ENCODE data around the gene LPP. TPM values are rescaled to one million over a fixed set of nuclear protein-coding genes. Genes with fewer than 3 reads are reported as not detected.

Gene LPP
- total RNA-seq, 3 donors from 2014 or later, result 15.5 to 19.2 (median 16.5) TPM

DNA sequence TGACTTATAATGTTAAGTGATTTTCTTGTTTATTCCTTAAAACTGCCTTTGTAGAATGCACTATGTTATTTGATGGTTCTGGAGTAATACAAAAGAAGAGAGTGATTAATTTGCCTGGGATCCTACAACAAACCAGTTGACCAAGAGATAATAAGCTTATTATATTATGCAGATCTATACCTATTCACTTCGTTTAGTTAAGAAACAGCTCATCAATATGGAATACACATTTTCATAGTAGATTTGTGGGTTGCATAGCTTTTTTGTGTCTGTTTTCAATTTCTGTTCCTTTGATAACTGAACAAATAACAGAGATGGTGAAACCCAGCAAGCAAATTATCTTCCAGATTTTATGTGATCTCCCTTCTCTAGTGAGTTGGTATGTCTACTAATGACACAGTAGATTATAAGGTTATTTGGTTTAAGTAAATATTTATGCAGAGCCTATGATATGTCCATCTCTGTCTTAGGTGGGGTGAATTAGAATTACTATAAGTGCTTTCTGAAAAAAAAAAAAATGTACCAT is 574.5 kb downstream of the LPP start:
- peaks cover 32% of the 10 kb centered on the region for H3K4me1 Mint-ChIP-seq (ENCODE audit: low read depth)
- peaks cover 13% of the 10 kb centered on the region for H3K36me3 Mint-ChIP-seq (ENCODE audit: insufficient read depth)
- DNase-seq (no peak), ATAC-seq (peak; percentile 69 to 74)
- no peaks in the 10 kb centered on the region for H3K9me3 Mint-ChIP-seq
- no peak overlapping the region for H3K4me3 Mint-ChIP-seq
- no peaks in the 10 kb centered on the region for H3K27me3 Mint-ChIP-seq (ENCODE audit: low read depth)

DNA sequence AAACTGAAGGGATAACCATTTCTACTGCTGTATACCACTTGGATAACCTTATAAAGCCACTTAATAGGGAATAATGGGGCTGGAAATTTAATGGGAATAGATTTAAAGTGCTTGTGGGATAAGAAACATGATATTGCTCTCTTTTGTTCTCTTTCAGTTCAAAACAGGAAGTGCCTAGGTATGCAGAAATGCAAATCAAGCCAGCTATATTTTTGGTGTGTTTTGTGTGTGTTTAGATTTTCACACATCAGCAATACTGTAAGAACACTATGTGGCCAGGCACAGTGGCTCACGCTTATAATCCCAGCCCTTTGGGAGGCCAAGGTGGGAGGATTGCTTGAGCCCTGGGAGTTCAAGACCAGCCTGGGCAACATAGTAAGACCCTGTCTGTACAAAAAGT is 575.5 kb downstream of the LPP start:
- H3K4me3 Mint-ChIP-seq, result no peak overlapping the region
- ATAC-seq, result no peak
- peaks cover 31% of the 10 kb centered on the region for H3K4me1 Mint-ChIP-seq (ENCODE audit: low read depth)
- H3K36me3 Mint-ChIP-seq (ENCODE audit: insufficient read depth), result peaks cover 13% of the 10 kb centered on the region
- no peaks in the 10 kb centered on the region for H3K9me3 Mint-ChIP-seq
- no peak for DNase-seq
- no peaks in the 10 kb centered on the region for H3K27me3 Mint-ChIP-seq (ENCODE audit: low read depth)

DNA sequence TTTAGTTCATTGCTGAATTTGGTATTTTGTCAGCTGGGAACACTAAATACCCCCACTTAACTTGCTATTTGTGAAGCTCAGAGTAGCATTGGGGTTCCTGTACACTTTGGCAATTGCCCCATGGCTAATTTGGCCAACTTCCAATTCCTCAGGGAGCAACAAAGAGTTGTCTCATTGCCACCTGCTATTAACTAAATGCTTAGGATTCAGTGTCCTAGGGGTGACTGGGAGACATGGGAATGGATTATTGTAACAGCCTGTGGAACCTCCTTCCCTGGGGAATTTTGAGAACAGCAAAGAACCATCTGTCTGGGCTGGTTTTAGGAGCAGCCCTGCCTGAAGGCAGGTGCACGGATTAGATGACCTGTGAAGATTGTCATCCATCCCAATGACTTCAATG is 580.4 kb downstream of the LPP start:
- DNase-seq (no peak), ATAC-seq (no peak)
- peaks cover 4% of the 10 kb centered on the region for H3K4me1 Mint-ChIP-seq (ENCODE audit: low read depth)
- H3K27me3 Mint-ChIP-seq (ENCODE audit: low read depth), result no peaks in the 10 kb centered on the region
- no peak overlapping the region for H3K4me3 Mint-ChIP-seq
- H3K36me3 Mint-ChIP-seq (ENCODE audit: insufficient read depth), result peaks cover 11% of the 10 kb centered on the region
- no peaks in the 10 kb centered on the region for H3K9me3 Mint-ChIP-seq

DNA sequence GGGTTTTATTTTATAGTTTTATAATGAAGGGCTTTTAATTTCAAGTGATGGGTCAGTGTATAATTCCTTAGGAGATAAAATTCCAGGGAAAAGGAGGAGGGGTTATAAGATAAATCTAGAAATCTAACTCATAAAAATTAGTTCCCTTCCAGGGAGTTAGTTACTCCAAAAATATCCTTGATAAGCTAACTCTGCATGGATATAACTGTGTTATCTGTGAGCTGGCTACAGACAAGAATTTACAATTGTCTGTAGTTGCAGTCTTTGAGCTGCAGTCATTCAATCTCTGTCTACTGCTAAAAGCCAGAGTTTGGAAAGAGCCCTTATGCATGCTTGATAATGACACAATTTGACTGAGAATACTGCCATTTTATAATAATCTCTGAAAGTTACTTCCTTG is 585.6 kb downstream of the LPP start:
- H3K4me1 Mint-ChIP-seq (ENCODE audit: low read depth), result no peaks in the 10 kb centered on the region
- ATAC-seq, result no peak
- no peak overlapping the region for H3K4me3 Mint-ChIP-seq
- H3K27me3 Mint-ChIP-seq (ENCODE audit: low read depth), result no peaks in the 10 kb centered on the region
- H3K36me3 Mint-ChIP-seq (ENCODE audit: insufficient read depth), result peaks cover 2% of the 10 kb centered on the region
- no peak for DNase-seq
- no peaks in the 10 kb centered on the region for H3K9me3 Mint-ChIP-seq

DNA sequence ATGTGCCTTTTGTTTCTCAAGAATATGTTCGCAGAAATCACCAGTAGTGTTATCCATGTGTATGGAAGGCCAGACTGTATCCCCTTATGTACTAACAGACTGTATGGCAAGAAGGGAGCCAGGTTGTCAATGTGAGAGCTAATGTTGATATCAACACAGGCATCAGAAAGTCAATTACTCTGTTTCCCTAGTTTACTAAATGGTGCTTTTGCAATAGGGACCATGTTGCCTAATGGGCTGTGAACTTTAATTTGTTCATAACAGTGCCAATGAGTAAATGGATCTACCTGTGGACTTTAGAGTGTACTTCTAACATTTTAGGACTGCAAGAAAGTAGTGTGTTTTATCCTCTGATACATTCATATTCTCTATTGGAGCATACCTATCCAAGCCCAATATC is 586.1 kb downstream of the LPP start:
- H3K27me3 Mint-ChIP-seq (ENCODE audit: low read depth), result no peaks in the 10 kb centered on the region
- H3K4me1 Mint-ChIP-seq (ENCODE audit: low read depth), result no peaks in the 10 kb centered on the region
- no peak for ATAC-seq
- H3K36me3 Mint-ChIP-seq (ENCODE audit: insufficient read depth), result peaks cover 2% of the 10 kb centered on the region
- H3K4me3 Mint-ChIP-seq, result no peak overlapping the region
- no peak for DNase-seq
- no peaks in the 10 kb centered on the region for H3K9me3 Mint-ChIP-seq

DNA sequence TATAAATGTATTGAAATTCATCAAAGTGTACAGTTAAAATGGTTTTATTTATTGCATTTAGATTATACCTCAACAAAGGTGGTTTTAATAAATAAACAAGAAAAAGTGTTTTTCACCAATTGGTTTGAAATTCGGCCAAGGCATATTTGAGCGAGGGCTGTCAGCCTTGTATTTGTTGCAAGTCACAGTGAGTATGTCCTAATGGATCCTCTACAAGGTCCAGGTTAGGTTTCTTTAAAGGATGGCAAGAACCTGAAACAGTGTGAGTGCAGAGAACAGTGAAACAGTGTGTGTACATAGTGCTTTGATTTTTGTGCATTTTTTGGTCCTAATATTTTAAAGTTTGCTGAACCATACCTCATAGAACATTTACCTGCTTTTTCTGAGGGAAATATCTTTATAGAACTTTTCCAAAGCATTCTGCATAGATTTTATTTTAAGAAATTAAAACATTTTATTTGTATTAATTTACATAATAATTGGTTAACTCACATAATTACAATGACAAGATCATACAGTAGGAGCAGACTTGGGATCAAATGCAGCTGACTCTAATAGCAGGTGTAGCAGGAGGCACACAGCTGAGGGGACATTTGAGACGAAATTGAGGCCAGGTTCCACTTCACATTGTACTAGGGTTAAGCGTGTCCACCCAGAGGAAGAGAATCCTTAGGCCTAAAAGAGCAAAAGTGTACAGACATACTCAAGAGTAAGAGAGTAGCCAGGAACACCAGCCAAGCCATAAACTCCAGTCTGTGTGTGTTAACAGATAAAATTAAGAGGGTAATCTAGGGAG is 589.0 kb downstream of the LPP start:
- DNase-seq, result no peak
- no peak overlapping the region for H3K4me3 Mint-ChIP-seq
- no peaks in the 10 kb centered on the region for H3K4me1 Mint-ChIP-seq (ENCODE audit: low read depth)
- H3K36me3 Mint-ChIP-seq (ENCODE audit: insufficient read depth), result peaks cover under 1% of the 10 kb centered on the region
- H3K27me3 Mint-ChIP-seq (ENCODE audit: low read depth), result no peaks in the 10 kb centered on the region
- no peak for ATAC-seq
- H3K9me3 Mint-ChIP-seq, result no peaks in the 10 kb centered on the region

DNA sequence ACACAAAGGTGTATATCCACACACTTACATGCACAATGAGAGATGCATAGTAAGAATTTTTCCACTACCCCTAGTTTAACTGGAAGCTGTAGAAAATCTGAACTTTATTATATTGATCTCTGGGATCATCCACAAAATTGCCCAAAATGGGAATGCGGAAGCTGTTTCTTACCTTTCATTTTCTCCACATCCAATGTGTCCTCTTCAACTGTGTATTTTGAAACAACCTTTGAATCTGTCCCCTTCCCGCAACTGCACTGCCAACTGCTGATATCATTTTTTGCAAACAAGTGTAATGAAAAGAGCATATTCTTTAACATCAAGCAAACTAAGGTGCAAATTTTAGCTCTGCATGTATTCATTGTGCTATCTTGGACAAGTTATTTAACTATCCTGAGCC is 590.2 kb downstream of the LPP start:
- Mint-ChIP-seq H3K27me3 (ENCODE audit: low read depth) (no peaks in the 10 kb centered on the region), H3K9me3 (no peaks in the 10 kb centered on the region), H3K4me3 (no peak overlapping the region), H3K36me3 (ENCODE audit: insufficient read depth) (no peaks in the 10 kb centered on the region), H3K4me1 (ENCODE audit: low read depth) (peaks cover 3% of the 10 kb centered on the region)
- DNase-seq, result no peak
- no peak for ATAC-seq

DNA sequence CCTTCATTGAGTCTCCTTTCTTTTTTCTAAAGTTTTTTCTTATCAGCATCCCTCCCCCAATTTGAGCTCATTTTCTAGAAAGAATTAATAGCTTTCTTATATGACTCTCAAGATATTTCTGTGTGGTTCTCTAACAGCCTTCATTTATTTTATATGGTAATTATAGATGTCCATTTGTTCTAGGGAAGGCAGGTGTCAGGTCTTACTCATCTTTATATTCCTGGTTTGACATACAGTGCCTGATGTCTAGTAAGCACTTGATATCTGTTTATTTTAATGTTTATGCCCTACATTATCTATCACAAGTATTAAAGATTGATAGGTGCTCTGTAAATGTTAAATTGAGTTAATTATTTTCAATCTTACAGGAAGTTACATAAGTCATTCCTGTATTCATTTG is 591.1 kb downstream of the LPP start:
- Mint-ChIP-seq H3K4me3 (no peak overlapping the region), H3K9me3 (no peaks in the 10 kb centered on the region), H3K36me3 (ENCODE audit: insufficient read depth) (no peaks in the 10 kb centered on the region), H3K4me1 (ENCODE audit: low read depth) (peaks cover 5% of the 10 kb centered on the region), H3K27me3 (ENCODE audit: low read depth) (no peaks in the 10 kb centered on the region)
- DNase-seq, result no peak
- no peak for ATAC-seq

DNA sequence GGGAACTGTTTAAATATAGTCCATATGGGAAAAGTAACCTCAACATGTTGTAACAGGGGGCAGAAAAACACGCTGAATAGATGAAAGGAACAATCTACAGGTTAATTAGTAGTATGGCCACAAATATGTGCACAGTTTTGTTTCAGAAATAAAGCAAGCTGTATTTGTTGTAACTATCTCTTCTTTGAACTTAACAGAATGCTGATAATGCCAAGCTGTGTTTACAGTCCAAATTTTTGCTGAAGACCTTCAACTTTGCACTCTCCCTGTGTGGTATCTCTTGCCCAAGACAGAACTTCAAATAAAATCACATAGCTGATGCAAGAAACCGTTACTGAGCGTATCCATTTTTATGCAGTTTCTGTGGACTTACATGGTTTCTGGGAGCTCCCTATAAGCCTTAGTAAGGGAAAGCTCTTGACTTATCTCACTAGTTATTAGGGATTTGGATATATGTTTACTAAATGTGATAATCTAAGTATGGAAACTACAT is 592.4 kb downstream of the LPP start:
- DNase-seq, result no peak
- no peak for ATAC-seq
- Mint-ChIP-seq H3K9me3 (no peaks in the 10 kb centered on the region), H3K4me3 (no peak overlapping the region), H3K36me3 (ENCODE audit: insufficient read depth) (no peaks in the 10 kb centered on the region), H3K27me3 (ENCODE audit: low read depth) (no peaks in the 10 kb centered on the region), H3K4me1 (ENCODE audit: low read depth) (peaks cover 12% of the 10 kb centered on the region)

DNA sequence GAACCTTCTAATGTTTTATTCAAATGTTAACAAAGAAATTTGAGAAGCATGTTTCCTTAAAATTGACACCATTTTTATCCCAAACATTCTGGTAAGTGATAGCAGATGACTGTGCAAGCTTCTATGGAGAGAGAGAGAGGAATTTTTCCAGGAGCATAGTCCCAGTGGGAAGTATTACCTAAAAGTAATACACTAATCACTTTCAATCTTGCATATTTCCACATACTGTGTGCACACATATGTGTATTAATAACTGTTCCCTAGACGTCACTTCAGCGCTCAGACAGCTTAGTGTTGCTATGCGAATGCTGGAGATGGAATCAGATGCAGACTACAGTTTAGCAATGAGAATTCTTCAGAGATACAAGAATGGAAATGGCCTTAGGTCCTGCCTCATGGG is 593.5 kb downstream of the LPP start:
- Mint-ChIP-seq H3K27me3 (ENCODE audit: low read depth) (no peaks in the 10 kb centered on the region), H3K36me3 (ENCODE audit: insufficient read depth) (no peaks in the 10 kb centered on the region), H3K4me1 (ENCODE audit: low read depth) (peaks cover 12% of the 10 kb centered on the region), H3K9me3 (no peaks in the 10 kb centered on the region), H3K4me3 (no peak overlapping the region)
- no peak for ATAC-seq
- DNase-seq, result no peak

DNA sequence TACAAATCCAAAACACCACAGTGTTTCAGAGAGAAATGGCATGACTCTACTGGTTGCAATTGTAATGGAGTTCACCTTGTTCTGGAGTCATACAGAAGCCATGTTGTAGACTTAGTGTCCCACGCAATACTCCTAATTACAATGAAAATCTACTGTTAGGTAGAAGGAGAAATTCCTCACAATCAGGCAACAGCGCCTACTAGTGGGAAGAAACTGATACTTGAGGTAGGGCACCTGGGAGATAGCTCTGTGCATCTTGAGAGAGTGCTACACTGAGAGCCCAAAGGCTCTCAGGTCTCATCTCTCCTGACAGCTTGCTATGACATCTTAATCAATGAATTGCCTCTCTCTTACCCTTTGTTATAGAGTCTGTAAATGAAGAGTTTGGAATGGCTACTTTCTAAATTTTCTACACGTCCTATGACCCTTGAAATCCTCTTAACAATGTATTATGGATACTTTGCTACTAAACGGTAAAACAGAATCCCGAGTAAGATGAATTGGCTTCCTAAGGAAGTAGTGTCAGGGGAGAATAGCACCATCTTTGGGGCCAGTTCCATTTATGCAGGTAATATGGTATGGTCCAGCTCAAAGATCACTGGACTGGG is 595.2 kb downstream of the LPP start:
- H3K27me3 Mint-ChIP-seq (ENCODE audit: low read depth), result no peaks in the 10 kb centered on the region
- no peak overlapping the region for H3K4me3 Mint-ChIP-seq
- DNase-seq (peak; percentile 57), ATAC-seq (peak in 1 of 2 donors; percentile 43)
- H3K4me1 Mint-ChIP-seq (ENCODE audit: low read depth), result peaks cover 27% of the 10 kb centered on the region
- H3K9me3 Mint-ChIP-seq, result no peaks in the 10 kb centered on the region
- no peaks in the 10 kb centered on the region for H3K36me3 Mint-ChIP-seq (ENCODE audit: insufficient read depth)

DNA sequence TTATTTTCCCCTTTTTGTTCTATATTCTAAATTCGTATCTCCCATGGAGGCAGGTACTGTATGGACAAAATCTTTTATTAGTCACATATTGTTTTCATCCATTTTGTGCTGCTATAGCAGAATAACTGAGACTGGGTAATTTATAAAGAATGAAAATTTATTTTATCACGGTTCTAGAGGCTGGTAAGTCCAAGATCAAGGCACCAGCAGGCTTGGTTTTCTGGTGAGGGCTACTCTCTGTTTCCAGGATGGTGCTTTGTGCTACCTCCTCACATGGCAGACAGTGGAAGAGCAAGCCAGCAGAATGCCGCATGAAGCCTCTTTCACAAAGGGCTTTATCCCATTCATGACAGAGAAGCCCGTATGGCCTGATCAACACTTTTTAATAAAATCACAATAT is 595.9 kb downstream of the LPP start:
- Mint-ChIP-seq H3K27me3 (ENCODE audit: low read depth) (no peaks in the 10 kb centered on the region), H3K9me3 (no peaks in the 10 kb centered on the region), H3K4me1 (ENCODE audit: low read depth) (peaks cover 27% of the 10 kb centered on the region), H3K36me3 (ENCODE audit: insufficient read depth) (no peaks in the 10 kb centered on the region), H3K4me3 (no peak overlapping the region)
- DNase-seq (no peak), ATAC-seq (no peak)

DNA sequence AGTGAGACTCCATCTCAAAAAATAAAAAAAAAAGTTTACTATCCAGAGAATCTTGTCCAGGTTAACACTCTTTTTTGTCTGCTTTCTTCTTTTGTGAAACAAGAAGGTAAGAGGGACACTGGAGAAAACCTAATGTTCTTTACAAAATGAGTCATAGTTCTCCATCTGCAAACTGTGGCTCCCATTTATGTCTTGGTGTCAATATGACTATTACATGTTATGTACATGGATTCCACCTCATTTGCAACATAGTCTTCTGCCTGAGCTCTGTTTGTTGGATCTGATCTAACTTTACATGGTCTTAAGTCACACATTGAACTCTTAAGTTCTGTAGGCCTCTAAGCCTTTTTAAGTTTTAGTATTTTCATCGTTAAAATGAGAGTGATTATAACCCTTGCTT is 596.7 kb downstream of the LPP start:
- no peaks in the 10 kb centered on the region for H3K27me3 Mint-ChIP-seq (ENCODE audit: low read depth)
- no peaks in the 10 kb centered on the region for H3K36me3 Mint-ChIP-seq (ENCODE audit: insufficient read depth)
- no peaks in the 10 kb centered on the region for H3K9me3 Mint-ChIP-seq
- DNase-seq, result no peak
- no peak overlapping the region for H3K4me3 Mint-ChIP-seq
- peak; percentile 27 to 40 for ATAC-seq
- peaks cover 27% of the 10 kb centered on the region for H3K4me1 Mint-ChIP-seq (ENCODE audit: low read depth)

DNA sequence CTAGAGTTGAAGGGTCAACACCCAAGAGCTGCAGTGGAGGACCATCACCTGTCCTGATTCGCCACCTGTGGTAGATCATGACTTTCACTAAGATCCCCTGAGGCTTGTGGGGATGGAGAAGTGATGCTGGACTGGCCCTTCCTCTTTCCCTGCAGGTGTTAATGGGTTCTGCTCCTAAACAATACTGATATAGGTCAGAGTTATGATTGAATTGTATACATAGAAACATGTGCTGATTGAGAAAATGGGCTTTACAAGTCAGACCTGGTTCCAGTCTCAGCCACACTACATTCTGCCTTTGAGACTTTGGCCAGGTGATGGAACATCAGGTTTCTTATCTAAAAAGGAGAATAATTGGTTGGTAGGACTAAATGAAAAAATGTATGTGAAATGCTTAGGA is 598.9 kb downstream of the LPP start:
- DNase-seq (no peak), ATAC-seq (peak; percentile 8 to 32)
- H3K36me3 Mint-ChIP-seq (ENCODE audit: insufficient read depth), result peaks cover 2% of the 10 kb centered on the region
- peaks cover 27% of the 10 kb centered on the region for H3K4me1 Mint-ChIP-seq (ENCODE audit: low read depth)
- no peaks in the 10 kb centered on the region for H3K27me3 Mint-ChIP-seq (ENCODE audit: low read depth)
- H3K9me3 Mint-ChIP-seq, result no peaks in the 10 kb centered on the region
- no peak overlapping the region for H3K4me3 Mint-ChIP-seq

DNA sequence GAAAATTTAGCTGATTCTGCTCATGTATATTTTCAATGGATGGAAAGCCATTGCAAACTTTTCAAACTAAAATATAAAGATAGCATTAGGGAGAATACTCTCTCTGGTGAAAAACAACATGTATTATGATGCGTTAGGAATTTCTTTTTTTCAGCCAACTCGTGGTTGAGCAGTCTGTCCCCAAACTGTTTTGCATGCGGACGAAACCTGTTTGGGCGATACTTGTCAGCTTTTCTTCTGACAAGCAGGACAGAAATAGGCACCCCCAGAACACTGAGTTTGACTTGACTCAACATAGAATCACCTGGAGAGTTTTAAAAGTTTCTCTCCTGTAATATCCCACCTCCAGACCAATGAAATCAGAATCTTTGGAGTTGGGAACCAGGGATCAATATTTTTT is 600.3 kb downstream of the LPP start:
- H3K27me3 Mint-ChIP-seq (ENCODE audit: low read depth), result no peaks in the 10 kb centered on the region
- no peak for ATAC-seq
- peaks cover 2% of the 10 kb centered on the region for H3K36me3 Mint-ChIP-seq (ENCODE audit: insufficient read depth)
- peaks cover 23% of the 10 kb centered on the region for H3K4me1 Mint-ChIP-seq (ENCODE audit: low read depth)
- no peak overlapping the region for H3K4me3 Mint-ChIP-seq
- no peak for DNase-seq
- no peaks in the 10 kb centered on the region for H3K9me3 Mint-ChIP-seq
